Measurements from ENCODE around the gene COL18A1. TPM values are rescaled to one million over a fixed set of nuclear protein-coding genes. Genes with fewer than 3 reads are reported as not detected.
A peak's percentile ranks its signal among the peaks of the same experiment; 100 is the strongest.

Gene COL18A1
- total and polyA plus RNA-seq, 8 donors = 38.7 to 301 (median 77.8) TPM

GRCh38 chr21:45469273-45470086 lies 64.5 kb downstream of the COL18A1 start:
- no peak for FAIRE-seq
- peak in 4 of 6 donors; percentile 35 to 57 (median 46) for DNase-seq
- intact Hi-C loops (cut with DNase I) = loop anchor here in 1 of 3 donors (10.0 kb wide), 1 partner anchor 355 kb away; no protein-coding TSS in a partner anchor
- Histone ChIP-seq H3K9me3 (no peaks in the 10 kb centered on the region), H3K4me1 (peaks cover 4 to 17% (median 7%) of the 10 kb centered on the region in 3 donors), H3K27me3 (no peaks in the 10 kb centered on the region), H3K27ac (peak overlapping the region in 3 of 4 donors; percentile 23 to 60 (median 33)), H3K36me3 (peaks cover 0 to 1% (median 0%) of the 10 kb centered on the region in 3 donors), H3K4me3 (no peak overlapping the region)
- no peak for TF ChIP-seq CTCF (IDR thresholded peaks at IDR 0.05)
- WGBS, 2 donors = 48 to 51% methylated on average over 23 to 24 of the region's 24 CpGs
- peak in 3 of 4 donors; percentile 38 to 67 (median 55) for ATAC-seq

- Histone ChIP-seq H3K4me3 (no peak overlapping the region), H3K27me3 (no peaks in the 10 kb centered on the region), H3K4me1 (peaks cover 4 to 17% (median 7%) of the 10 kb centered on the region in 3 donors), H3K36me3 (peaks cover 0 to 7% (median 0%) of the 10 kb centered on the region in 3 donors), H3K9me3 (no peaks in the 10 kb centered on the region), H3K27ac (peak overlapping the region in 3 of 4 donors; percentile 23 to 60 (median 38))
- 67 to 70% methylated on average over 7 of the region's 7 CpGs for WGBS, 2 donors
- no peak for FAIRE-seq
- TF ChIP-seq CTCF (IDR thresholded peaks at IDR 0.05) = no peak
- ATAC-seq = peak in 1 of 4 donors; percentile 2
- intact Hi-C loops (cut with DNase I) = loop anchor here in 1 of 3 donors (10.0 kb wide), 1 partner anchor 355 kb away; no protein-coding TSS in a partner anchor
- DNase-seq = peak in 2 of 6 donors; percentile 13 to 28
These were observed 65.1 kb downstream of the COL18A1 start for GRCh38 chr21:45470087-45470515.

- DNase-seq (peak in 2 of 6 donors; percentile 14 to 32), FAIRE-seq (no peak), ATAC-seq (peak in 3 of 4 donors; percentile 29 to 43 (median 29))
- TF ChIP-seq CTCF (IDR thresholded peaks at IDR 0.05) = no peak
- peak overlapping the region; percentile 17 to 50 (median 40) for H3K27ac ChIP-seq
- intact Hi-C loops (cut with DNase I) = loop anchor here in 1 of 3 donors (10.0 kb wide), 1 partner anchor 354 kb away; no protein-coding TSS in a partner anchor
- 78 to 84% methylated on average over 26 to 28 of the region's 28 CpGs for WGBS, 2 donors
- H3K4me1 ChIP-seq = peaks cover 4 to 17% (median 7%) of the 10 kb centered on the region in 3 donors
- no peaks in the 10 kb centered on the region for H3K9me3 ChIP-seq
- H3K27me3 ChIP-seq = no peaks in the 10 kb centered on the region
- H3K36me3 ChIP-seq = peaks cover 0 to 16% (median 0%) of the 10 kb centered on the region in 3 donors
- H3K4me3 ChIP-seq = no peak overlapping the region
These were observed 66.0 kb downstream of the COL18A1 start for GRCh38 chr21:45470773-45471524.

- Histone ChIP-seq H3K27ac (peak overlapping the region in 3 of 4 donors; percentile 16 to 50 (median 41)), H3K36me3 (peaks cover 0 to 19% (median 0%) of the 10 kb centered on the region in 3 donors), H3K9me3 (no peaks in the 10 kb centered on the region), H3K27me3 (no peaks in the 10 kb centered on the region), H3K4me3 (no peak overlapping the region), H3K4me1 (peaks cover 4 to 17% (median 7%) of the 10 kb centered on the region in 3 donors)
- intact Hi-C loops (cut with DNase I) = loop anchor here in 1 of 3 donors (10.0 kb wide), 1 partner anchor 353 kb away; no protein-coding TSS in a partner anchor
- DNase-seq (peak in 2 of 6 donors; percentile 17 to 46), ATAC-seq (peak in 3 of 4 donors; percentile 8 to 10 (median 9)), FAIRE-seq (no peak)
- no peak for TF ChIP-seq CTCF (IDR thresholded peaks at IDR 0.05)
- 43% methylated on average over 30 of the region's 30 CpGs for WGBS, 2 donors
These were observed 66.7 kb downstream of the COL18A1 start for GRCh38 chr21:45471525-45472221.
